Stimulated activated CD4-positive, alpha-beta T cell treated with anti-CD3 and anti-CD28 coated beads, Interleukin-15, amount 100 ng/mL, for 24 hours (primary cell): Measurements from ENCODE around the gene SLC25A42.
A peak's percentile ranks its signal among the peaks of the same experiment; 100 is the strongest.
"Not testable (repeated sequence)": the region's sequence is repeated elsewhere in the genome, so short reads cannot be mapped to it uniquely, and the experiment has no call there.

ENCODE experiments used
- DNase-seq: peaks from one replicate; pipeline ENCODE4 v3.0.0-alpha.2; 2020

Gene SLC25A42

DNA sequence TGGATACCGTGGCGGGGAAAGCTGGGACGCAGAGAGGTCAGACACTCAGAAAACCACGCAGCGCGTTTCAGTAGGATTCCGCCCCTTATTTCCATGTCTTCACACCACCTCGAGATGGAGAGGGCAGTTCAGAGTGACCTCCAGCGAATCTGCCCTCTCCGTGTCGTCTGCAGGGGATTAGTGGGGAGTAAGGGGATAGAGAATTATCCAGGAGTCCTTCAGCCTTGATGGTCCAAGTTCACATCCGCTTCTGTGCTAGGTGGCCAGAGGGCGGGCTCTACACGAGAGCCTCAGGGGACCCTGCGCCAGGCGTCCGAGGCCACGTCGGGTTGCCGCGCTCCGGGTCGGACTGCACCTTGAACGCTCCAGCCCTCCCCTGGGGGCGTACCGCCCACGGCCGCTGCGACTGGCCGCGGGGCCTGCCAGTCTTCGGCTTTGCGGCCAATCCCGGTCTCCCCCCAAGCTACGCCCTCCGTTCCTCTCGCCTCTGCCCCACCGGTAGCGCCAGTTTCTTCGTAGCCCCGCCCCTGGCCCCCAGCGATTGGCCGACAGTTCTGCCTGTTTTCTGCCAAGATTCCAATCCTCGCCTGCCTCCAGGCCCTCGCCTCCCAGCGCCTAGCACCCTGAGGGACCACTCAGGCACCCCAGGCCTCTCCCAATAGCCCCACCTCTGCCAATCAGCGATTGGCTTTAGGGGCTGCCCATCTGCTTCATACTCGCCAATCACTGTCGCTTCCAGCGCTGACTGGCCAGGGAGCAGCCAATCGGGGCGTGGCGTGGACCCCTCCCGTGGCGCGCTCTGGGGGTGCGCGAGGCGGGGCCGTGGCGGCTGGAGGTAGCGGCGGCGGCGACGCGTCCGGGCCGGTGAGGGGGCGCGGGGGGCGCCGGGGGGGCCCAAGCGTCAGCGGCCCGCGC, at the start of gene SLC25A42:
SLC25A42 (plus strand) TSS at position 812 of the 915 bp plus-strand sequence. CDS start 32,131 bp downstream, outside the sequence.
- peak; percentile 99 for DNase-seq

GRCh38 chr19:19021115-19021514, 42.7 kb upstream of the SLC25A42 start:
- no peak for DNase-seq

- no peak for DNase-seq
These were observed 41.3 kb upstream of the SLC25A42 start for GRCh38 chr19:19022380-19022961.

GRCh38 chr19:19023376-19023775, 40.4 kb upstream of the SLC25A42 start:
- not testable (repeated sequence) for DNase-seq

- no peak for DNase-seq
These were observed 37.9 kb upstream of the SLC25A42 start for GRCh38 chr19:19025861-19026260.

GRCh38 chr19:19026299-19026971, 37.4 kb upstream of the SLC25A42 start:
- DNase-seq: no peak

- no peak for DNase-seq
These were observed 36.6 kb upstream of the SLC25A42 start for GRCh38 chr19:19027228-19027627.

GRCh38 chr19:19028526-19028925, 35.3 kb upstream of the SLC25A42 start:
- DNase-seq: no peak

GRCh38 chr19:19031891-19032290, 31.9 kb upstream of the SLC25A42 start:
- DNase-seq: no peak

- DNase-seq: peak; percentile 92
These were observed 31.2 kb upstream of the SLC25A42 start for GRCh38 chr19:19032420-19033175.

- no peak for DNase-seq
These were observed 30.7 kb upstream of the SLC25A42 start for GRCh38 chr19:19033176-19033425.

DNA sequence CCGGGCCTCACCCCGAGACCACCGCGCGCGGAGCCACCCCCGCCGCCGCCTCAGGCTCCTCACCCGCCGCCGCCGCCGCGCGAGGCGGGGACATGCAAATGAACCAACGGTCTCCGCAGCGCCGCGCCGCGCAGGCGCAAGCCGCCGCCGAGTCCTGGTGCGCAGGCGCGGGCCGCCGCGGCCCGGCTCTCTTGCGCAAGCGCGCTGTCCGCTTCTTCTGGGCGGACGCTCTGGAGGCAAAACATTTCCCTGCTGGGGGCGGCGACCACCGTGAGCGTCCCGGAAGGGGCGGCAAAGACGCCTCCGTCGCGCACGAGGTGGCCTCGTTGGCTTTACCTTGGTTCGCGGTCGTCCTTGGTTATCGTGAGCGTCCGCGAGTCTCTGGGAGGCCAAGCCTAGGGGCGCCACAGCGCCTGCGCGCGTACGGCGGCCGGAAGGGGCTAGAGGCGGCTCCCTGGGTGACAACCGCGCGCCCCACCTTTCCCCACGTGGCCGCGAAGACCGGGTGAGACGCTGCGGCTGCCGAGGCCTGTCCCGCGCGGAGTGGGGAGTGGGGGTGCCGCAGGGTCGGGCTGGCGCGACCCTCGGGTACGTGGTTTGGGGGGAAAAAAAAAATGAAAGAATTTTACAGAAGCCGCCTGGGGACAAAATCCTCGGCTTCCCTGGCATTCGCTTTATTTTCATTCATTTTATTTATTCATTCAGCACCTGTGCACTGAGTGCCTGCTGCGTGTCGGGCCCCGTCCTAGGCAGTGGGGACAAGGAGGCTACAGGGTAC, 30.2 kb upstream of the SLC25A42 start, which contains the start of the genes ARMC6 and SUGP2:
ARMC6 (plus strand) TSS at position 178 of the 778 bp plus-strand sequence. CDS start 607 bp downstream, outside the sequence.
SUGP2 (minus strand) TSS at position 92 of the 778 bp plus-strand sequence. CDS start 2,446 bp downstream, outside the sequence.
- peak; percentile 91 for DNase-seq

DNA sequence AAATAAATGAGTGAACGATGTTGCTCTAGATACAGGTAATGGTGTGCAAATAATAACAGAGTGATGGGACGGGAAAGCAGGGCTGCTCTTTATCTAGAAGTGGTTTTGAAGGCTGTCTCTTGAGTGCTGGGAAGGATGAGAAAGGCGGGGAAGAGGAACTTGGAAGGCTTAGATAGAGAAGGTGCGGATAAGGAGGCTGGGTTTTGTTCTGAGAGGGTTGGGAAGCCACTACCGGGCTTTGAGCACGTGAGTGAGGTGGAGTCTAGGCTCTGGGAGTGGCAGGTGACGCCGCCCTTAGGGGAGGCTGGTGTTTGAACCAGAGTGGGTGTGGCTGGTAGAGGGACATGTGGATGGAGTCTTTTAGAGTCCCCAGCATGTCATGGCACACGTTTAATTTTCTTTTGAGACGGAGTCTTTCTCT, 29.6 kb upstream of the SLC25A42 start:
- DNase-seq: peak; percentile 88

- no peak for DNase-seq
These were observed 23.9 kb upstream of the SLC25A42 start for GRCh38 chr19:19039901-19040300.

- no peak for DNase-seq
These were observed 23.4 kb upstream of the SLC25A42 start for GRCh38 chr19:19040417-19040816.

DNA sequence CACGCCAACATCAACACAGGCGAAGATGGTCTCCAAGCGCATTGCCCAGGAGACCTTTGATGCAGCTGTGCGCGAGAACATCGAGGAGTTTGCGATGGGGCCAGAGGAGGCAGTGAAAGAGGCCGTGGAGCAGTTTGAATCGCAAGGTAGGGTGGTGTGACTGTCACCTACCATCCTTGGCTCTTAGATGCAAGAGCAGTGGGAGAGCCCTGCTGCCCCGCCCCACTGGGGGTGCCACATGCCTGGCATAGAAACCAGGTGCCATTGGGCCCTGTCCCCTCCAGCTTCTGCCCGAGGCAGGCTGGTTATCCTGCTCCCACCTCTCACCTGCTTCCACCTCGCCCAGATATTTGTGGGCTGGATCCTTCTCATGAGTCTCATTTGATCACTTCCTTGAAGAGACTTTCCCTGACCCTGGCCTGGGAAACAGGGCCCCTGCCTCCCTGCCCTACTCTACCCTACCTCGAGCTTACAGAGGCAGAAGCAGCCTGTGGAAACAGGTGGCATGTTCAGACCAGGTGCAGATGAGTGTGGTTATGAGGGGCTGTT, 21.0 kb upstream of the SLC25A42 start:
- DNase-seq: no peak

DNA sequence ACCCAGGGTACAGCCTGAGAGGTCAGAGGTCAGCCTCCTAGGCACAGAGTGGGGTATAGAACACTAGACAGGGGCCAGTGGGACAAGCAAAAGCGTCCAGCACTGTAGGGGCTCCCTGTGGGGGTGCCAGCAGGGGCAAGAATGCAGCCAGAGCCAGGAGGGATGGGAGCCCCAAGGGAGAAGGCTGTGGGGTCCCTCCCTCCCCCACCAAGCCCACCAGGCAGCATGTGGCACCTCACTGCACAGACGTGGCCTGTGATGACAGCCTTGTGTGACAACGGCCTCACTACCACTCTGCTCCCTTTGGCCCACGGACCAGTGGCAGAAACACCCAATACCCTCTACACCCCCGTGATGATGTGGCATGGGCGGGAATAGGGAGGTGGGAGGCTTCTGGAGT, 20.3 kb upstream of the SLC25A42 start:
- no peak for DNase-seq

DNA sequence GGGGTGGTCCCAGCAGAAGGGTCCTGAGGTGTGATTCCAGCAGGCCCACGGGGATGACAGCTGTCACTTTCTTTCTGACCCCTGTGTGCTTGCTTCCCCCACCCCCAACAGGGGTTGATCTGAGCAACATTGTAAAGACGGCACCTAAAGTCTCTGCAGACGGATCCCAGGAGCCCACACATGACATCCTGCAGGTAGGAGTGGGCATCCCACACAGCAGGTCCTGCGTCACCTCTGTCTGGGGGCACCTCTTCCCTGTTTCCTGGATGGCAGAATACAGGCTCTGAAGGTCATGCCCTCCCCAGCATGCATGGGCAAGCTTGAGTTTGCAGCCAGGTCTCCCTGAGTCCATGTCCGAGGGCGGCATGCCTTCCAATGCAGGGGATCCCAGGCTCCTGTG, 19.9 kb upstream of the SLC25A42 start:
- DNase-seq: no peak

GRCh38 chr19:19049406-19049805, 14.4 kb upstream of the SLC25A42 start:
- DNase-seq: no peak

- DNase-seq: no peak
These were observed 13.7 kb upstream of the SLC25A42 start for GRCh38 chr19:19050104-19050503.

DNA sequence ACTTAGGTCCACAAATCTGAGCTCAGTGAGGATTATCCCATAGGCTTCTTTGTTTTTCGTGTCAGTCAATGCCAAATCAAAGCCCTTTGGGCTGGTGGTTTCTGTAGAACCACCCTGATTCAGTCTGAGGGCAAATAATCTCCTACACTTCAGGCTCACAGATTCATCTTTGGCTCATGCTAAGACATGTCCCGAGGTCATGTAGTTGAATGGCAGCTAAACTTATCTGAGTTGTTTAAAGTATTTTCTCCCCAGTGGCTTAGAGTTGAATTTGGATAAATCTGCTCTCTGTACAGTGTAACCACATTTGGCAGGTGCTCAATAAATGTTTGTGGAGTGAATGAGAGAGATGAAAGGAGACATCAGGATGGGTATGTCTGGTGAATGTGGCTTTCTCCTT, 13.1 kb upstream of the SLC25A42 start:
- no peak for DNase-seq
